NCI-H345 treated with DMSO at 0.1 percent for 48 hours (cell line): ENCODE measurements around the gene HTR2B.
"Not testable (repeated sequence)": the region's sequence is repeated elsewhere in the genome, so short reads cannot be mapped to it uniquely, and the experiment has no call there.

Source experiments
- DNase-seq: peaks from one replicate; lab custom pipeline; 2025; ENCODE audit not compliant: unreplicated experiment; lab: John Stamatoyannopoulos, UW

The HTR2B gene

DNA sequence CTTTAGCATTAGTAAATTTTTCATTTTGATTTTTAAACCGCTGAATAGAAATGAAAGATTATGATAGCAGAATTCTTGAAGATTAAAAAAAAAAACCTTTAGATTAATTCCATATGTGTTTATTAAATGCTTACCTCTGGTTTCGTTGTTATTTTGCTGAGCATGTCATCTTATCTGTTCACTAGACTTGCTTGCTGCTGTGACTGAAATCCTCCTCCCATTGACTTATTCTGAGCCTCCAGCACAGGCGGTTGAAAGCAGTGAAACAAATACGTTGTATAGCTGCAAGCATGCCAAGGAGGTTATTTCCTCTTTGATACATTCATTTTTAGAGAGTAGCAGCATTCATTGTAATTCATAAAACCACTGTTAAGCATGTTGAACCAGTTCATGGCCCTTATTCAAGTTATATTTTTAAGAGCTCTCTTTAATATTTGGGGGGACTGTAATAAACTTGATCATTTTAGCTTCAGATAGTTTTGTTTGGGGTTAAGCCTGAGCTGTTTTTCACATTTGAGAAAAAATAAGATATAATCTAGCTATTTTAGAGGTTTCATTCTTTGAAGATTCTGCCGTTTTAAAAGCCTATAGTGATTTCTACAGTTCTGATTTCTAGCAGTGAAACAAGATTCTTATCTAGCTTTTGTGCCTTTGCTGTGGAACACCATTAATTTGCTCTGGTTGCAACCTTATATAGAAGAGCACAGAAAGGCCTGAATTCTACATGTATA lies at the start of gene HTR2B:
HTR2B (minus strand) TSS at position 205 of the 731 bp plus-strand sequence. CDS start 1,278 bp downstream, outside the sequence.
- no peak for DNase-seq

DNA sequence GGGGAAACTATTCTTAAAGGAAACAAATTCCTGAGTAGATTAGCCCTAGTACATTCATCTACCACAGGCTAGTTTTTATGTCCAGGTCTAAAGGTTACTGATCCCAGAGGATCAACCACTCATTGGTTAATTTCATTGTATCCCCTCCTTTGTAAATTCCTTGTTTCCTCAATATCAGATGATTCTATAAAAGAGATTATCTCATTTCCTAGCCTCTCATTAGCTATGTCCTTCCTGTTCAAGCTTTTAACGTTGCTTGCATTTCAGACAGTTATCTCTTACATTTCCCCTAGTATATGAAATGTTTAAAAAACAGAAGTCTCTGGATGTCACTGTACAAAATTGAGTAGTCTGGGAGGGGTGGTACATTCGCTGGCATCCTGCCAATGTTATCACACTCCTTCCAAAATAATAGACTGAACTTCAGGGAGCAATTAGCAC lies 49.4 kb upstream of the HTR2B start:
- no peak for DNase-seq

DNA sequence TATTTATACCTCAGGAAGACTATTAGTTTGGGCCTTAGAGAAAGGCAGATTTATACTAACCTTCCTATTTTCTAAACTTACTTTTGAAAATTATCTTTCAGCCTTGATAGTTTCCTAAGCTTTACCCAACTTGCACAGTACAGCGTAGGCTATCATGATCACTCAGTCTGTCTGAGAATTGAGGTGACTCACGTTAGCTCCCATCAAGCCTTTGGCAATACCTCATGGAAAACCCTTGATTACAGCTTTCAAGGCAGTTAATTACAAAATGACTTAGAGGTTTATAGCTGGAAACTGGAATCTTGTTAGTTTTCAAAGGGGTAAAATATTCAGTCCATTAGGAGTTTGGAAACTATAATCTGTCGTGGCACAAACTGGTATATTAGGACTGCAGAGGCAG lies 47.2 kb upstream of the HTR2B start:
- DNase-seq, result no peak

DNA sequence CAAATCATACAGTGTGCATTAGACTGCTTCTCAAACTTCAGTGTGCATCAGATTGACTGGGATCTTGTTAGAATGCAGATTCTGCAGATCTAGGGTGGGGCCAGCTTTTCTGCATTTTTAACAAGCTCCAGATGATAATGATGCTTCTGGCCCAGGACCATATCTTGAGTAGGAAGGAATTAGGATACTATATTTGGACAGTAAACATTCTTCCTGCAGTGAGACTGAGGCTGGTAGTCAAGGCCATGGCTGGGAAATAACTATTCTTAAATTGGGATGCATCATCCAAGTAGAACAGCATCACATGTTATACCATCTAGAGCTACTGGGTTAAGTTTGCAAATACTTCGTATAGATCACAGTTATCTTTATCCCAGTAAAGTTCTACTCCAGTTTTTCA lies 45.2 kb upstream of the HTR2B start:
- no peak for DNase-seq

DNA sequence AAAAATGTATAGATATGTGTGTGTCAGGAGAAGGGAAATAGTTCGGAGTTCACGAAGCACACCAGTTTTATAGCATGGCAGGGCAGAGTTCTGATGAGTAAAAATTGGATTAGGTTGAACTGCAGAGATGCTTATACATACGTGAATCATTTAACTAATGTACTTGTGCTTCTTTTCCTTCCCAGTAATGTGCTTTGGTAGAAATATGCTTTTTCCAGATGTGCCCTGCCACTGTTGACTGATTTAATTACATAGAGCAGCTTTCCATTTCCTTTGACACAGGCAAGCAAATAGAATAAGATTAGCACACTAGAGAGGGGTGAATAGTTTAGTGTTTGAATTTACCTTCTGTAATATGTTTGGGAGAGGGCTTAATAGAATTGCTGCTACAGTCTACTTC lies 44.6 kb upstream of the HTR2B start:
- no peak for DNase-seq

DNA sequence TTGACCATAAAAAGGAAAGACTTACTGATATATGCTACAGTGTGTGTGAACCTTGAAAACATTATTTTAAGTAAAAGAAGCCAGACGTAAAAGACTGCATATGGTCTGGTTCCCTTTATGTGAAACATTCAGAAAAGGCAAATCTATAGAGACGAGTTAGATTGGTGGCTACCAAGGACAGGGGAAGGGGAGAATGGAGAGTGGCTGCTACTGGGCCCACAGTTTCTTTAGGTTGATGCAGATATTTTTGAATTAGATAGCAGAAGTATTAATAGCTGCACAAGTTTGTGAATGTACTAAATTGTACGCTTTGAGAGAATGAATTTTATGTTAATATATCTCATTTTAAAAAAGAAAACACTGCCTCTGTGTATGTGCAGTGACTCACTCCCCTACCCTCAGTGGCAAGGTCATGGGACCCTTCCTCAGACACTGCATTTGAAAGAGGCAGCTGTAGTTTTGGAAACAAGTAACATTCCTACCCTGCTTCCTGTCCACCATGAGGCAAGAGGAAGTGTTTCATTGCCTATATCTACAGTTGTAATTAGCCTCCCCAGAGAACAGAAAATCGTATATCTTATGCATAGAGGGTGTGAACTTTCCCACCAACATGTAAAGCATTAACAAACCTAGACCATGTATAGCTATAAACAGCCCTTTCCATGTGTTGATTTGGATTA lies 43.8 kb upstream of the HTR2B start:
- DNase-seq, result no peak

DNA sequence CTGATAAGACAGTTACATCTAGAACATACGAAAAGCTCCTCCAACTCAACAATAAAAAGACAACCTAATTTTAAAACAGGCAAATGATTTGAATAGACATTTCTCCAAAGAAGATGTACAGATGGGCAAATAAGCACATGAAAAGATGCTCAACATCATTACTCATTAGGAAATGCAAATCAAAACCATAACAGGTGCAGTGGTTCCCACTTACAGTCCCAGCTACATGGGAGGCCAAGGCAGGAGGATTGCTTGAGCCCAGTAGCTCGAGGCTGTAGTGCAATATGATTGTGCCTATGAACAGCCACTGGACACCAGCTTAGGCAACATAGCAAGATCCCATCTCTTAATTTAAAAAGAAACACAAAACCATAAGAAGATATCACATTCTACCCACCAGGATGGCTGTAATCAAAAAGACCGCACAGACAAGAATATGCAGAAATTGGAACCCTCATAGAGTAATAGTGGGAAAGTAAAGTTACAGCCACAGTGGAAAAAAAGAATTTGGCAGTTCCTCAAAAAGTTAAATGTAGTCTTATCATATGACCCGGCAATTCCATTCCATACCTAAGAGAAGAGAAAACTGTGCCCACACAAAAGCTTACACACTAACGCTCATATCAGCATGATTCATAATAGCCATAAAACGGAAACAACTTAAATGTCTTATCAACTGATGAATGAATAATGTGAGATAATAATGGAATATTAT lies 43.1 kb upstream of the HTR2B start:
- no peak for DNase-seq

DNA sequence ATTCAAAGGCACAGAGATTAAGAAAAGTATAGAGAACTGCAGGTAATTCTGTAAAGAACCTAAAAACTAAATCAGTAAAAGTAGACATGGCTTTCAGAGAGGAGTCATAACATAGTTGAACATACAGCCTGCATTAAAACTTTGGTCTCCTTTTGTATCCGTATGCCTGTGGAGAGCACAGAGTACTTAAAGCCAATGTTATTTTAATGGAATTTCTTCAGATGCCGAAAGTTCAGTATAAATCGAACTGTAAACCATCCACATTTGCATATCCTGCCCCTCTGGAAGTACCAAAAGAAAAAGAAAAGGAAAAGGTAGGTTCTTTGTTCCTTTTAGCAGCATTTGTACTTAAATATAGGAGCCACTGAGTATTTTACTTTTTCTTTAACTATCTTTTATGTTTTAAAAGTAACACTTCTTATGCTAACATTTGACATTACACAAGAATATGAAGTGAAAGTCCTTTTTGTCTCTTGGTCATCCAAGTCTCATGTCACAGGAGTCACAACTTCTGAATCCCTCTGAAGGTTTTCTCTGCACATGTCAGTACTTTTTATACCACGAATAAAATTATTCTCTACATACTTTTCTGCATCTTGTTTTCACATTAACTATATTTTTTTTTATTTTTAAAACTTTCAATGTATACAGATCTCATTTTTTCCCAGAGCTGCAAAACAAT lies 38.7 kb upstream of the HTR2B start:
- DNase-seq, result no peak

DNA sequence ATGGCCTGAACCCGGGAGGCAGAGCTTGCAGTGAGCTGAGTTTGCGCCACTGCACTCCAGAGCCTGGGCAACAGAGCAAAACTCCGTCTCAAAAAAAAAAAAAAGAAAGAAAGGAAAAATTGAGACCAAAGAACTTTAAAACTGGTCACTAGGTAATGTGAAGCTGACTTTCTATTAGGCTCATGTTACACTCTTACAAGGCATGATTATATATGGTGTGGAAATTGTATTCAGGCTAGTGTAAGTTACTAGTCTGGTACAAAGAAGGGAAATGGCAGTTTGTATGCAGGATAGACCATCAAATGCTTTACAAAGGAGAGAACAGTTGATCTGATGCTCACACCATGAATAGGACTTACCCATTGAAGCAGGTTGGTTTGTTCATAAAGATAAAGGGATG lies 38.2 kb upstream of the HTR2B start:
- DNase-seq, result no peak

DNA sequence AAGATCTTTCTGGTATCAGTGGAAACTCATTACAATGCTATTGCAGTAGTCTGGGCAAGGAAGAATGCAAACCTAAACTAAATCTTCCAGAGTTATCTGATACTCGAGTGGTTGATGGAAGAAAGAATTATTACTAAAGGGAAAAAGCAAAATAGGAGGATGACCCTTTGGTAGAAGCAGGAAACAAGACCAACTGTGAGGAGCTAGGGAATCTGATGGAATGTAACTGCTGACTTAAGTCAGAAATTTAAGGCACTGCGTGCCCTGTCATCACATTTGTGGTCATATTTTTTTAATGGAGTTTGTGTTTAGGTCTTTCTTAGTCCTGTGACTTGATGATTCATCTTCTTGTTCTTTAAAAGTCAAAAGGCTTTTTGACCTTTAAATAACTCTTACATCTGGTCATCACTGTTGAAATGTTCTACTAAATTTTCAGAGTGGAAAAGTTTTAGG lies 37.1 kb upstream of the HTR2B start:
- no peak for DNase-seq

DNA sequence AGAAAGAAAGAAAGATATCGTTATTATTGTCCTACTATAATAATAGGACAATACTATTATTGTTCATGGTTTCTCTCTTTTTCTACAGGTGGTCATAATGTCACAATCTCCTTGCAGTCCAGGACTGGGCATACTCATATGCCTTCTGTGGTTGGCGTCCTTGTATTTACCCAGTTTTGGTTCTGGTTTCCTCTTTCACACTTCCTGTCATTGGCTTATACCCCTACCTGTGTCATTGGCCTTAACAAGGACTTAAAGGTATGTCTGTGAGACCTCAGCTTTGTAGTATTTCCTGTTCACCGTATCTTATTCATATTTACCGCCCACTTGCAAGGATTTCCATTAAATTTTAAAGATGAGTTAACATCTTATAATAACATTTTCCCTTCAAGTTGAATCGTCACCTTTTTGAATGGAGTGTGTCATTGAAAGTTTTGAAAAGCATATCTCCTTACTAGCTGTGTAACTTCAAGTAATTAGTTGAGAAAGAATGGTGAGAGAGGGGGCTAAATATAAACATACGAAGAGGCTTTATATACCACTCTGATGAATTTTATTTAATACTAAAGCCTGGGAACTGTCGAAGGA lies 36.5 kb upstream of the HTR2B start:
- no peak for DNase-seq

DNA sequence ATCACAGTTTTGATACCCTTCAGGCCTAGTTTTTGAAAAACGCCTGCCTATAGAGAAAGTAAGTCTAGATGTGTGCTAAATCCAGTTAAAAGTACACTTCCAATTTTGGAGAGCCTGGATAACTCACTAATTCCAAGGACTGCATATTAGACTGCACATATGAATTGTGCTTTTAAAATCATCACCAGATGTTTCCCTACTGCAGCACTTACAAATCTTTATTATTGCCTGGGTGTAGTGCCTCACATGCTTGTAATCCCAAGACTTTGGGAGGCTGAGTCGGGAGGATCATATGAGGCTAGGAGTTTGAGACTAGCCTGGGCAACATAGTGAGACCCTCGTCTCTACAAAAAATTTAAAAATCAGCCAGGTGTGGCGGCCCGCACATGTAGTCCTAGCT lies 35.9 kb upstream of the HTR2B start:
- DNase-seq, result no peak

DNA sequence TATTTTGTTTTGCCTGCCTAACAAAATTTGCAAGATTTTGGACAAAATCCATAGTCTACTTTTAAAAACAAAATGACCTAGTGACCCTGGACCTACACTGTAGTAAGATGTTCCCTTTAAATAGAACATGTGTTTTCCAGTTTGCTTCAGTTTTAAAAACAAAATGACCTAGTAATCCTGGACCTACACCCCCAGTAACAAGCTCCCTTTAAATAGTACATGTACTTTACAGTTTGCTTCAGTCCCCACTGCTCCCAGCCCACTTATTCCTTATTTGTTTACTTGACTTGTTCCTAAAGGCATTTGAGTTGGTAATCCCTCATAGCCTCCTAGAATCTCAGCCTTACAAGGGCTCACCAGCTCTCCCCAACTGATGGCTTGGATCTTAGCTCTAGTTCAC lies 34.5 kb upstream of the HTR2B start:
- no peak for DNase-seq

DNA sequence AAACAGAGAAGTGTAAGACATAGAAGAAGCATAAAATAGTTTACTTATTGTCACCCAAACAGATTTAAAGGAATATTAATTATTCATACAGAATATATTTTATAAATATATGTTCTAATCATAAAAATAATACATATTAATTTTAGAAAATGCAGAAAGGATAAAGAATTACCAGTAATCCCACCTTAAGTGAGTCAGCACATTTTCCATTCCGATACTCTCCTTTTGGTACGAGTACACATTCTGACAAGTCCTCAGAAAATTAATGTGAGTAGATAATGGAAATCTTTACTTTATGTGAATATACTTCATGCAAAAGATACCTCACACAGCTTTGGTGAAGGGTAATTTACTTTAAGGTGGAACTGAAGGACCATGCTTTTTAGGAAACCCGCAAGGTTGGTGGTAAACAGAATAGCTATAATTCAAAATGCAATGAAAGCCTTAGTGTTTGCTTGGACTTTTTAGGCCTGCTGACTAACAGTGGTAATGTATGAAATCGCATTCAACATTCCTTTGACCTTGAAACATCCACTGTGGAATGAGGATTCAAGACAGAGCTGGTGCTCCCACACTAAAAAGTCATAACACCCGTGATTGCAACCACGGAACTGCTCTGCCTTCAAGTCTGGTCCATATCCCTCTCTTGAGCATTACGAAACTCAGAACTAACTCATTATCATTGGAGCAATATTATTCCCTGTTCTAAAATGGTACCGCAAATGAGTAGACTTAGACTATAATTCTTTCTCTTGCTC lies 28.1 kb upstream of the HTR2B start:
- DNase-seq, result no peak

DNA sequence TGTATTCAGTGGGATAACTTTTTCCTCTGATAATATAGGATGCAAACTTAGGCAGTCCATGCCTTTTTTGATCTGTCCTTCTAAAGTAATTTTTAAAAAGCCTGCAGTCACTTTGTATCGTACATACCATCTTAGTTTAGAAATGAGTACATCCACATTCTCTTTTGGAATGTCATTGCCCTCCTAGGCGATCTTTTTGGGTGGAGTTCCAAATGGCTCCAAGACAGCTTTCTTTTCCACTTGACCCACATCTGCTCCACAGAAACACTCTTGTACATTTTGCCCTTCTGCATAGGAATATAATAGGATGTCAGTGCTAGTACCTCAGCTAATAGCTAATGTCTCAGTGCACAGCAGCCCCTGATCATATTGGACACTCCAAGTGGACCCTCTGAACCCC lies 21.8 kb upstream of the HTR2B start:
- no peak for DNase-seq

DNA sequence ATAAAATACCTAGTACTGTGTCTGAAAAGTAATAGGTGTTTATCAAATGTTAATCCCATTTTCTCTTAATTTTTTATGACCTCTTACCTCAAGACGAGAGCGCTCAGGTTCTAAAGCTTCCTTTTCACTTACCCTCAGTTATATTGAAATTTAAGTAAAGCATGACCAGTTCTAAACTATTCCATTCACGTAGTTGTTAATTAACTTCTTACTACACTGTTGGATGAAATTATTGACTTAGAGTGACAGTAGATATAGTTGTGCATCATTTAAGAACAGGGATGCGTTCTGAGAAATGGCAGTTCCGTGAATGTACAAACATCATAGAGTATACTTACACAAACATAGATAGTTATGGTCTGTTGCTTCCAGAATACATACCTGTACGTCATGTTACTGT lies 20.1 kb upstream of the HTR2B start:
- DNase-seq, result no peak

DNA sequence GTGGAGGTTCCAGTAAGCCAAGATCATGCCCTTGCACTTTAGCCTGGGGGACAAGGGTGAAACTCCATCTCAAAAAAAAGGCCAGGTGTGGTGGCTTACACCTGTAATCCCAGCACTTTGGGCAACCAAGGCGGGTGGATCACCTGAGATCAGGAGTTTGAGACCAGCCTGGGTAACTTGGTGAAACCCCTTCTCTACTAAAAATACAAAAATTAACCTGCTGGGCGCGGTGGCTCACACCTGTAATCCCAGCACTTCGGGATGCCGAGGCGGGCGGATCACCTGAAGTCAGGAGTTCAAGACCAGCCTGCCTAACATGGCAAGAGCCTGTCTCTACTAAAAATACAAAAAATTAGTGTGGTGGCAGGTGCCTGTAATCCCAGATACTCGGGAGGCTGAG lies 16.0 kb upstream of the HTR2B start:
- not testable (repeated sequence) for DNase-seq

DNA sequence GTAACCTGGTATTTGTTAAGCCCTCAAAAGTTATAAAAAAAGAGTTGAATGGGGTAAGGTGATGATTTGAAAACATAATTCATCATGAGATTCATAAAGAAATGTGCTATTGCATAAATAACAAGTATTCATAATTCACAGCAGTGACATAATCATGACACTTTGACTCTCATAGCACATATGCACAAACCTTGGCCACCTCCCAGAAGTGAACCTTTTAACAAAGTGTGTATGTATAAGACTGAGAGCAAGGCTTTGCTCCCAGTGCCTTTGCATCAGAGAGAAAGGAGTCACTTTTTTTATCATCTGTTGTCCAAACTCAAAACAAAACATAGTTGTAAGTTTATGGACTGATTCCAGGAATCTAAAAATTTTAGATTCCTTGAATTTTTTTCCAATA lies 15.0 kb upstream of the HTR2B start:
- no peak for DNase-seq

DNA sequence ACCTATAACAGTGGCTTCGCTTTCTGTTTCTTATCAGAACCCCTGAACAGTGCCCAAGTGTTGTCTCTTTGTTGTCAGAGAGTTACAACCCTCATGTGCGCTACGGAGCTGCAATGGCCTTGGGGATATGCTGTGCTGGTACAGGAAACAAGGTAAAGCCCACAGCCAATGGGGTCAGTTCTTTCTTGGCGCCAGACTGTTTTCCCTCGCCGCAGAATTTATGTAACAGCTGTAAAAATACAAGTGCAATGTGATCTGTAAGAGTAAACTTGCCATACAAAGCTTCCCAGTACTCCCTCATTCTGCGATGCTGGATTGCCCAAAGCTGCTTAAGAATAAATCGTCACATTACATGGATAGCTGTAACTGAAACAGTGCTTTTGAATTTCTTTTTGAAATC lies 13.9 kb upstream of the HTR2B start:
- DNase-seq, result no peak

DNA sequence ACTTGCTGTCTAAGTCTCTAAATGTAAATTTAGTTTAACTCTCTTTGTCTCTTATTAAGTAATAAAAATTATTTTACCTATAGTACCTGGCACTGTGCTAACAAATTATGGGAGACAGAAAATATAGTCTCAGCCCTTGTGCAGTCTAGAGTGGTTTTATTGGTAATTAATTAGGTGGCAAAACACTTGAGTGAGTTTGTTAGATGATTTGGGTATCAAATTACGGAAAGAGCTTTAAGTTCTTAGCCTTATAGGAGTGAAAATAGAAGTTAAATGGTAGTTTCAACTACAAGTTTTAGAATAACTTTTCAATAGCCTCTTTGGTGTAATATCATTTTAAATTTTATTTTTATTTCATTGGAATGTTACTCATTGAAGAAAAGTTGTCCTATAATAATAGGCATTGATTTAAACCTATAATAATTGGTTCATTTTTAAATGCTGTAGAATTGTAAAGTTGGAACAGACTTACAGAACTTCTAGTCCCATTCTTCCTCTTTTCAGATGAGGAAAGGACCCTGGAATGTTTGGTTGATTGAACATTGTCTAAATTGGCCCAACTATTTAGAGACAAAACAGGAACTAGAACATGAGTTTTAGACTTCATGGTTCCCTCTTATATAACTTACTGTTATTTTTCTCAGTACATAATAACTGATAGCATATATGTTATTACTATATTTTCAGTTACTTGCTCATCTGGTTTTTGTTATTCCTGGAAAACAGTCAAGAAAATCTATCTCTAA lies 10.2 kb upstream of the HTR2B start:
- DNase-seq, result no peak
